LHCN-M2 (cell line): Measurements from ENCODE around the gene SFXN1. TPM values are rescaled to one million over a fixed set of nuclear protein-coding genes. Genes with fewer than 3 reads are reported as not detected.

ENCODE experiments used
- DNase-seq: peaks from one replicate; pipeline ENCODE4 v3.0.0-alpha.2; 2012; ENCODE audit warnings: low read depth
- total RNA-seq: library from RNA; depleted of rRNA; stranded (reverse); fragments of >200 nt; gene quantifications from 2 replicates; pipeline ENCODE4 v1.2.3, GENCODE V29; 2014

SFXN1 gene
- total RNA-seq, 1 experiment from 2014 or later = 105 TPM

DNA sequence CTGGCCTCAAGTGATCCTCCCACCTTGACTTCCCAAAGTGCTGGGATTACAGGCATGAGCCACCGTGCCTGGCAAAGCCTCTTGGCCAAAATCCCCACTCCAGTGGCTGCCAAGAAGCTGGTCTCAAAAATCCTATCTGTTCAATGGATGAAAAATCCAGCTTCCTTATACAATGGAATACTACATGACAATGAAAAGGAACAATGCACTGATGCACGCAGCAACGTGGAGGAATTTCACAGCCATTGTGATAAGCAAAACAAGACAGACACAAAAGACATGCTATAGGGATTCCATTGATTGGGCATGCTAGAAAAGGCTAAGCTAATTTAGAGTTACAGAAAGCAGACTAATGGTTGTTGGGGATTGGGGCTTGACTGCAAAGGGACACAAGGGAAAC lies 13.1 kb upstream of the SFXN1 start:
- DNase-seq = no peak

- no peak for DNase-seq
Measured at GRCh38 chr5:175466700-175467318, 11.6 kb upstream of the SFXN1 start.

DNA sequence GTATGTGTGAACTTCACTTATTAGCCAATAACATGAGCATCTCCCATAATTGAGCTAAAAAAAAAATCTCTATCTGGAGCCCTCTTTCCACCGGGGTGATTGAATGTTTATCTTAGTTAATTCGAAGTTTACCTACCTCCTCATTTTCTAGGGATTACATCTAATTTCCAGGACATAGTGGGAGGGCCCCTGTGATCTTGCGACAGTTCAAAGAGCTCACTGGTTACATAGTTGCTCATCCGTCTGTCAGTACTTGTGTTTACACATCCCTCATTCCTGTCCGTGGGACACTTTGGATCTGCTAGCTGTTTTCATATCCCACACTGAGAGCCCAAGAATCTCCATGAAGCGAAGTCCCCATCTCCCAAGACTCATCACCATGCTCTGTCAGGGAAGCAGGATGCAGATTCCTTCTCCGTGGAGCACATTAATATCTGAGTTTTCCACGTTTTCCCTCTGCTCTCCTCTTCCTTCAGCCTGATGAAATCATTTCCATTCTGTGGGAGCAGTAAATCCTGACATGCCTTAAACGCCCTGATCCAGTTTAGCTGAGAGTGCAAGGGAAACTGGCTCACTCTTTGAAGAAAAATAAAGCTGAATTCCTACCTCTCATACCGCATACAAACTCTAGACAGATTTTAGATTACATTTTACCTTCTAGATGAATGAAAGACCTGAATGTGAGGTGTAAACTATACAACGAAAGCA lies 10.2 kb upstream of the SFXN1 start:
- no peak for DNase-seq

GRCh38 chr5:175468892-175469291 lies 9.5 kb upstream of the SFXN1 start:
- DNase-seq = no peak

GRCh38 chr5:175469916-175470315 lies 8.4 kb upstream of the SFXN1 start:
- DNase-seq = no peak

DNA sequence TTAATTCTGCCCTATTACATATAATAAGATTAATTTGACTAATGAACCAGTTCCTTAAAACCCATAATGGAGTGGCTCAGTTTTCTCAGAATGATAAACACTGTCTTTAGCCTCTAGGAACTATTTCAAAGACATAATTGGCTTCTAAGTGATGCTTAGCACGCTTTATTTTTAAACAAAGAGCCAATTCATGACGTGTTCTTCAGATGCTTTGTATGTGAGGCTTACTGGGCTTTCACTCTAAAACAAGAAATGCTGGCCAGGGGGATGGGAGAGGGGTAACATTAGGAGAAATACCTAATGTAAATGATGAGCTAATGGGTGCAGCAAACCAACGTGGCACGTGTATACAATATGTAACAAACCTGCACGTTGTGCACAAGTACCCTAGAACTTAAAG lies 7.6 kb upstream of the SFXN1 start:
- no peak for DNase-seq

DNA sequence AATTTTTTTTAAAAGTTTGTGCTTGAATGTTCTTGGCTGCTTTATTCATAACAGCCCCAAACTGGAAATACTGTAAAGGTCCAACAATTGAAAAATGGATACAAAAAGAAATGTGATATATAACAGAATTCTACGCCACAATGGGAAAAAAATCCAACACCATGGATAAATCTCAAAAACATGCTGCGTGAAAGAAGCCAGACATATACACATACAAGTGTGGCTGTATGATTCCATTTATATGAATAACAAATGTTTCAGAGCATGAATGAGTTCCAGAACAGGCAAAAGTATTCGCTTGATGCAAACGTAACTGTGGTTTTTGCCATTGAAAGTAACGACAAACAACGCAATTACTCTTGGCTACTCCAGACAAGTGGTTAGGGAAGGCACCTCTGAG lies 7.2 kb upstream of the SFXN1 start:
- DNase-seq = no peak

- no peak for DNase-seq
Measured at GRCh38 chr5:175471628-175472027, 6.7 kb upstream of the SFXN1 start.

GRCh38 chr5:175472378-175472777 lies 6.0 kb upstream of the SFXN1 start:
- no peak for DNase-seq

DNA sequence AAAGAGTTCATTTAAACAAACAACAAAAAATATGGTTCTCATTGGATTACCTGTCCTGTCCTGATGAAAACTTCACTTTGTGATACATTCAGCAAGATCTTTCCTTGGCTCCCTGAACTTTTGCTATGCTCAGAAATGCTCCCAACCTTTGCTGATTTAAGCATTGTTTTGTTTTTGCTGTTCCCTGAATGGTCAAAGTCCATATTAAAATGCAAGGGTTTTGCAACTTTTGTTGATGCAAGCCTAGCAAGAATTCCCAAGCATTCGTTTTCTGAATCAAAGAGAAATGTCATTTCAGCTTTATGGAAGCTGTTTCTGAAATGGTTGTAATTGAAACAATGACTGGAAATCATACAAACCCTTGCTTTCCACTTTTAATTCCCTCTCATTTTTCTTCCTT lies 3.1 kb upstream of the SFXN1 start:
- DNase-seq = no peak

GRCh38 chr5:175477440-175477839 lies 920 bp upstream of the SFXN1 start:
- DNase-seq = no peak

- DNase-seq = no peak
Measured at GRCh38 chr5:175478008-175478383, 364 bp upstream of the SFXN1 start.

DNA sequence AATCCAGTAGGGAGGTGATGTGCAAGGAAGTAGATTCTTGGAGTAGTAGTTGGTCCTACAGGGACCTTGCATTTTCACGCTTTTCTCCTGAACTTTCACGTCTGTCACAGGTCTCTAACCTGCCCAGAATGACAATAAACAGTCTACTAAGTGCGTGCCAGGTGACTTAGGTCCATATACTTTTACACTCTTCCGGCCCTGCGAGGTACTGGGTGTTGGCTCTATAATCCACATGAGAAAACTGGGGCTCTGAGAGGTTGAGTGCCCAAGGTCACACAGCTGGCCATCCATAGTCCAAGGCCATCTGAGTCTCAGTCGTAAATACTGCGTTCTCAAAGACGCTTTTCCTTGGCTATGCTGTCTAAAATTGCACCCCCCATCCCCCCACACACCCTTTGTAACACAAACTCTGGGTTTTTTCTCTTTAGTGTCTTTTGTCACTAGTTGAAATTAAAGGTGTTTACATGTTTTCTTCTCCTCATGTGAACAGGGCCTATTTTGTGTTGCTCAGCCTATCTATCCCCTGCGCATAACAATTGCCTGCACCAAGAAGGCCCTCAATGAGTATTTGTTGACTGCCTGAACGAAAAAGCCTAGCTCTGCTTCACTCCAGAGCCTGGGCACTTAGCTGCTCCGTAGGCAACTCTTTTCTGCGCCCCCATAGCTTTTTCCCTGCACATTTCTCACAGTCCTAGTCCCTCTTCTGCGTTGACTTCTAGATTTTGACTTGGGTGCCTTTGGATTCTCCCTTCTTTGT lies 943 bp downstream of the SFXN1 start:
- peak; percentile 3 for DNase-seq

- no peak for DNase-seq
Measured at GRCh38 chr5:175483337-175483736, 5.0 kb downstream of the SFXN1 start.

DNA sequence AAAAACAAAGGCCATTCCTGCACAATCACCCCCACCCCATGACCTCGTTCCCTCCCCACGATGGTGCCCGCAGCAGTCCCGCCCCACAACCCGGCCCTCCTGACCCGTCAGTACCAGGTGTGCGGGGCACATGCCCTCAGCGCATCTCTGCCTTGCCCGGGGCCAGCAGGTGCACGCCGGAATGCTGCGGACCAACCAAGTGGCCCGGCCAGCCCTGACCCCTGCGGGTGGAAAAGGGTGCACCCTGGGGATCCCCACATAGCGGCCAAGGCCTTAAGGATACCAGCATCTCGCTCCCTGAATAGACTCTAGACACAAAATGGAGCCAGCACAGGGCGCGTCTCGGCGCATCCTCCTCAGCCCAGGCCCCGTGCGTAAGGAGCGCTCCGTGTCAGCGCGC lies 6.0 kb downstream of the SFXN1 start:
- DNase-seq = no peak

DNA sequence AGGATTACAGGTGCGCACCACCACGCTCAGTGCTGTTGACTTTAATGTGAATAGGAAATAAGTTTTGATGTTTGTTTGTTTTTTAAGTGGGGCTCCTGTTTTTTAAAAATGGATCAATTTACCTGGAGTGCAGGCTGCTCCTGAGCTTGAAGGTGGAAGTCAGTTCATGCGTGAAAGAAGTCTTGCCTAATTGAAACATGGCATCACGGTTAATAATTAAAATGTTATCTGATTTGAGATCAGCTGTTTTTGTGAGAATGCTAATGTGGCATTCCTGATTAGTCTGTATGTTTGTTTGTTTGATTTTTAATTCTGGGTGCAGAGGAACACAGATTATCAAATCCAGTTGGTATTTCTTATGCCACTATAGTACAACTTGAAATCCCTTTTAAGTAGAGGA lies 6.5 kb downstream of the SFXN1 start:
- DNase-seq = no peak

- DNase-seq = no peak
Measured at GRCh38 chr5:175485631-175486030, 7.3 kb downstream of the SFXN1 start.

DNA sequence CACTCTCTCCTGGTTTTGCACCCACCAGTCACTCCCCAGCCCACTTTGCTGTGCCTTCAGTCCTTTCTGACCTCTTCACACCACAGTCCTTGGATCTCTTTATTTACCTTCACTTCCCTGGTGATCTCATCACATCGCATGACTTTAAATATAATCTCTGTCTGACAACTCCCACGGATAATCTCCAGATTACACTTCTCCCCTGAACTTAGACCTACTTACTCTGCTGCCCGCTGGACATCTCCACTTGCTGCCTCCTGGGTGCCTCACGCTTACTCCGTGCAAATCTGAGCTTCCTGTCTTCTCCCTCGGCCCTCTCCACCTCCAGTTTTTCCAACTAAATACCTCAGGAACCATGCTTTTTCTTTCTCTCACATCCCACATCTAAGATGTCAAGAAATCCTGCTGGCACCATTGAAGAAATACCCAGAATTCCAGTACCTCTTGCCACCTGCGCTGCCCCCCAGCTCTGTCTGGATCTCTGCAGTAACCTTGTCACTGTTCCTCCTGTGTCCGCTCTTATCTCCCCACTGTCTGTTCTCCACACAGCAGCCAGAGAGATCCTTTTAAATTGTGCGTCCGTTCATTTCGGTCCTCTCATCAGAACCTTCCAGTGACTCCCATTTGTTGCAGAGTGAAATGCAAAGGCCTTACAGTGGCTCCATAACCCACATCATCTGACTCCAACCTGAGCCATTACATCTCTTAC lies 9.3 kb downstream of the SFXN1 start:
- no peak for DNase-seq

DNA sequence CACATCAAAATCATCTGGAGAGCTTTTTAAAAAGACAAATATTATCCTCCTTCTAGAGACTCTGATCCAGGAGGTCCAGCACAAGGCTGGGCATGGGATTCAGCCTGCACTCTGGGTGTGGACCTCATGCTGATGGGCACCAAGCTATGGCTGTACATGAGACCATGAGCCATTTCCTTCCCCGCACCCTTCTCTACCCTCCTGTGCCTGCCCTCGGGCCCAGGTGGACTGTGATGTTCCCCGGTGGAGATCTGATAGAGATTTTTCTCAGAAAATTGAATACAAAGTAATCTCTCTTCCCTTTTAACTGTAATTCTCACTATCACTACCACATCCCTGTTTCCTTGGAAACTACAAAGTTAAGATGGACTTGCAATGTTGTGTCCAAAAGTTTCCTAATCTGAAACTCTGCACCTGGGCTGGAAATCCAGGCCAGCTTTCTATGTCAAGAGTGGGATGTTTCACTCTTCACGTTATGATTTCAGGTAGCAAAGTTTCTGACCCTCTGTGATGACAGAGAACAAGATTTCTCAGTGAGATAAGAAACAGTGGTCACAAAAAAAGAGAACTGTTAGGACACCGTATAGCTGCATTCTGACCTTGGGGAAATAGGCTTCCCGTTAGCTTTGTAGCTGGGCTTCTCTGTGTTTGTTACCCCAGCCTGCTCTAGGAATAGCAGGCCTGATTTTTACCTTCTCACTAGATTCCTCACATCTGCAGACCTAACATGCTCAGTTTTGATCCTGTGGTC lies 11.5 kb downstream of the SFXN1 start:
- DNase-seq = no peak

- no peak for DNase-seq
Measured at GRCh38 chr5:175491223-175491622, 12.9 kb downstream of the SFXN1 start.

GRCh38 chr5:175493260-175493659 lies 14.9 kb downstream of the SFXN1 start:
- no peak for DNase-seq

- no peak for DNase-seq
Measured at GRCh38 chr5:175493726-175494125, 15.4 kb downstream of the SFXN1 start.
